ENCODE data around the gene ARRDC2. TPM values are rescaled to one million over a fixed set of nuclear protein-coding genes. Genes with fewer than 3 reads are reported as not detected.
A peak's percentile ranks its signal among the peaks of the same experiment; 100 is the strongest.

The ARRDC2 gene
- total and polyA plus RNA-seq, 2 donors (not counting 1 experiment from before 2014, with no cell fraction given) = 131 to 639 TPM

DNA sequence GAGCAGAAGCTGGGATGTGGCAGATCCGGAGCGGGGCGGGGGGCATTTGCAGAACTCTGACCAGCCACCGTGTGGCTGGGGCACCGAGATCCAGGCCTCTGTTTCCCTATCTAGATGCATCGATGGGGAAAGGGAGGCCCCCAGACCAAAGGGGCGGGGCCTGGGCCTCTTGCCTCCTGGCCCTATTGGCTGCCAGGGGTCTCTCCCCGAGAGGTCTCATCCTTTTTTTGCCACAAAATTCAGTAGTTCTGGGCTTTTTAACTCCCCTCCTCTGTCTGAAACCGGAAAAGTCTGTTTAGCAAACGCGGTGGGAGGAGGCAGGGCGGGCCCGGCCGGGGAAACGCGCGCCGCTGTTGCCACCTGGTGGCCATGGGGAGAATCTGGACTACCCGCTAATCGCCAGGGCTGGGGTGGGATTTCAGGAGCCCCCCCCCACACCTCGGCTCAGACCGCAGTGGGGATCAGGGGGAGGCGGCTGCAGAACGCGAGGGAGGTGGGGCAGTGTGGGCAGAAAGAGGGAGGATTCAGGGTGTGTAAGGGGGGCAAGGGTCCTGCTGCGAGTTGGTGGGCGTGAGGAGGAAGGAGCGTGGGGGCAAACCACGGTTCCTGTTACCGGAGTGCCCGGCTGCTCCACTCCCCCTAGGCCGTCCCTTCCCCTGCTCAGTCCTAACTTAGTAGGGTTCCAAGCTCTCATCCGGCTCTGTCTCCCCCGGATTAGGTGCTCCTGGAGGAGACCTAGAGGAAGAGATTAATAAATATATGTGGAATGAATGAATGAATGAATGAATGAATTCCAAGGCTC is 50.4 kb downstream of the ARRDC2 start:
- Histone ChIP-seq H2AFZ (ENCODE audit: insufficient read depth, low read depth, low read length, poor library complexity, severe bottlenecking) (peak overlapping the region; percentile 62), H3K36me3 (replicated peaks in 1 of 2; ENCODE audit: control extremely low read depth in 1 of 2, control insufficient read depth in 1 of 2, extremely low read depth in 1 of 2, insufficient read depth in 2 of 2, low read length in 1 of 2) (peaks cover 0 to 5% of the 10 kb centered on the region in 2 experiments), H4K20me1 (ENCODE audit: control insufficient read depth, insufficient read depth, low read length, poor library complexity, severe bottlenecking) (no peaks in the 10 kb centered on the region), H3K4me2 (replicated peaks; ENCODE audit: low read depth, low read length, poor library complexity, severe bottlenecking) (peak overlapping the region; percentile 72), H3K9me3 (ENCODE audit: control extremely low read depth in 1 of 3, control insufficient read depth in 2 of 3, insufficient read depth in 1 of 3, low read length in 2 of 3) (peaks cover 0 to 7% (median 0%) of the 10 kb centered on the region in 3 donors), H3K9ac (ENCODE audit: low read length) (peak overlapping the region; percentile 55), H3K4me3 (ENCODE audit: control extremely low read depth in 1 of 5, extremely low read depth in 1 of 5, insufficient read depth in 1 of 5, low read depth in 2 of 5, low read length in 4 of 5) (peak overlapping the region in 3 of 5 experiments; percentile 21 to 23 (median 23)), H3K4me1 (ENCODE audit: control insufficient read depth in 2 of 2, insufficient read depth in 2 of 2, low read length in 2 of 2) (peaks cover 11 to 13% of the 10 kb centered on the region in 2 donors), H3K79me2 (ENCODE audit: control insufficient read depth, insufficient read depth, low read length) (no peaks in the 10 kb centered on the region), H3K27me3 (replicated peaks in 1 of 4; ENCODE audit: control extremely low read depth in 1 of 4, control insufficient read depth in 3 of 4, insufficient read depth in 4 of 4, low read length in 3 of 4) (no peaks in the 10 kb centered on the region), H3K27ac (ENCODE audit: low read length in 2 of 2) (peak overlapping the region; percentile 67 to 71)
- CTCF ChIA-PET = interaction anchor here (0.7 to 12.1 kb wide), 25 partner anchors 11 to 194 kb away, joined by 3 to 345 read pairs (median 4); partner anchors contain the start of genes ARRDC2, CCDC124, IL12RB1 and MAST3
- H3K27ac Mint-ChIP-seq = peak overlapping the region; percentile 89
- intact Hi-C loops (cut with micrococcal nuclease) = loop anchor here (1.0 to 5.0 kb wide), 5 partner anchors 13 to 120 kb away; no protein-coding TSS in a partner anchor
- H3K27me3 Mint-ChIP-seq = no peaks in the 10 kb centered on the region
- DNase-seq (peak; percentile 90), ATAC-seq (ENCODE audit: low read depth) (peak; percentile 96)
- peak overlapping the region; percentile 65 for H3K4me3 Mint-ChIP-seq
- TF ChIP-seq EZH2 (IDR thresholded peaks at IDR 0.05; ENCODE audit: borderline replicate concordance, insufficient read depth, low read depth, low read length, poor library complexity, severe bottlenecking) = no peak
- TF ChIP-seq, protein P1, sequence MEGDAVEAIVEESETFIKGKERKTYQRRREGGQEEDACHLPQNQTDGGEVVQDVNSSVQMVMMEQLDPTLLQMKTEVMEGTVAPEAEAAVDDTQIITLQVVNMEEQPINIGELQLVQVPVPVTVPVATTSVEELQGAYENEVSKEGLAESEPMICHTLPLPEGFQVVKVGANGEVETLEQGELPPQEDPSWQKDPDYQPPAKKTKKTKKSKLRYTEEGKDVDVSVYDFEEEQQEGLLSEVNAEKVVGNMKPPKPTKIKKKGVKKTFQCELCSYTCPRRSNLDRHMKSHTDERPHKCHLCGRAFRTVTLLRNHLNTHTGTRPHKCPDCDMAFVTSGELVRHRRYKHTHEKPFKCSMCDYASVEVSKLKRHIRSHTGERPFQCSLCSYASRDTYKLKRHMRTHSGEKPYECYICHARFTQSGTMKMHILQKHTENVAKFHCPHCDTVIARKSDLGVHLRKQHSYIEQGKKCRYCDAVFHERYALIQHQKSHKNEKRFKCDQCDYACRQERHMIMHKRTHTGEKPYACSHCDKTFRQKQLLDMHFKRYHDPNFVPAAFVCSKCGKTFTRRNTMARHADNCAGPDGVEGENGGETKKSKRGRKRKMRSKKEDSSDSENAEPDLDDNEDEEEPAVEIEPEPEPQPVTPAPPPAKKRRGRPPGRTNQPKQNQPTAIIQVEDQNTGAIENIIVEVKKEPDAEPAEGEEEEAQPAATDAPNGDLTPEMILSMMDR (IDR thresholded peaks at IDR 0.05) = peak; percentile 96
- 3% methylated on average over 27 of the region's 34 CpGs for WGBS (ENCODE audit: insufficient coverage)
- H3K9me3 Mint-ChIP-seq (ENCODE audit: insufficient read depth) = no peaks in the 10 kb centered on the region
- peaks cover 20% of the 10 kb centered on the region for H3K4me1 Mint-ChIP-seq
- POLR2A ChIA-PET = interaction anchor here (0.5 to 4.2 kb wide), 11 partner anchors 14 to 133 kb away, joined by 4 to 41 read pairs (median 6); partner anchors contain the start of gene ARRDC2

All from B cell (primary cell).